AG04449 (cell line): ENCODE measurements around the gene USP13.
"Not testable (repeated sequence)": the region's sequence is repeated elsewhere in the genome, so short reads cannot be mapped to it uniquely, and the experiment has no call there.

Source experiments
- CTCF ChIA-PET: fragments of 350-600 bp; formaldehyde crosslinking; extraction: SDS; loops from one replicate; lab custom pipeline; 2021; ENCODE audit warnings: antibody characterized with exemption; lab: Yijun Ruan, JAX
- POLR2A ChIA-PET: fragments of 400-600, 350-600 bp; formaldehyde crosslinking; extraction: SDS; loops from one replicate; lab custom pipeline; 2020; ENCODE audit warnings: antibody characterized with exemption, inconsistent platforms; lab: Yijun Ruan, JAX
- DNase-seq: peaks from one replicate; pipeline ENCODE4 v3.0.0-alpha.2; 2010; ENCODE audit warnings: low read depth, low spot score
- H3K4me3 ChIP-seq: 2 replicates; pipeline ENCODE4 v1.5.1; 2011; ENCODE audit warnings: low read depth, mild to moderate bottlenecking, control low read depth, low read length
- CTCF ChIP-seq: IDR thresholded peaks from one replicate; pipeline ENCODE4 v1.5.1; 2011; ENCODE audit warnings: mild to moderate bottlenecking, moderate library complexity, low read length, control low read depth, inconsistent platforms; ENCODE audit not compliant: insufficient read depth; ENCODE audit errors: missing control alignments

The USP13 gene

GRCh38 chr3:179630753-179631451, 21.9 kb upstream of the USP13 start:
- ChIA-PET CTCF (interaction anchor here (0.6 kb wide), 1 partner anchor 19 kb away, joined by 3 read pairs; no protein-coding TSS in a partner anchor), POLR2A (no interaction called here)
- no peak for TF ChIP-seq CTCF
- no peak for DNase-seq
- no peak overlapping the region for H3K4me3 ChIP-seq

- no peak for TF ChIP-seq CTCF
- CTCF ChIA-PET, result no interaction called here
- no peak for DNase-seq
- H3K4me3 ChIP-seq, result no peak overlapping the region
- POLR2A ChIA-PET, result no interaction called here
These were observed 12.4 kb upstream of the USP13 start for GRCh38 chr3:179640469-179640868.

DNA sequence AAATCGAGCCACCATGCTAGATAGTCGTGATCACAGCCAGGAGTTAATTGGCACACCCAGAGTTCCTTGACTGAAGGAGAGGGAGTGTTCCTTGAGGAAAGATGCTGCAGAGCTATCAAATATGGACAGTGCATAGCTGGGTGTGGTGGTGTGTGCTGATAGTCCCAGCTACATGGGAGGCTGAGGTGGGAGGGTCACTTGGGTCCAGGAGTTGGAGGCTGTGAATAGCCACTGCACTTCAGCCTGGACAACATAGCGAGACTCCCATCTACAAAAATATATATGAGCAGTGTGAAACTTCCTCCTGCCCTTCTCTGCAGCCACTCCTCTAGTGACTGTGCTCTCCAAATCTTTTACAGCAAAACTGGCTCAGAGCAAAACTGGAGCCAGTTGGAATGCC, 10.0 kb upstream of the USP13 start:
- no peak overlapping the region for H3K4me3 ChIP-seq
- no peak for DNase-seq
- ChIA-PET POLR2A (no interaction called here), CTCF (no interaction called here)
- TF ChIP-seq CTCF, result no peak

DNA sequence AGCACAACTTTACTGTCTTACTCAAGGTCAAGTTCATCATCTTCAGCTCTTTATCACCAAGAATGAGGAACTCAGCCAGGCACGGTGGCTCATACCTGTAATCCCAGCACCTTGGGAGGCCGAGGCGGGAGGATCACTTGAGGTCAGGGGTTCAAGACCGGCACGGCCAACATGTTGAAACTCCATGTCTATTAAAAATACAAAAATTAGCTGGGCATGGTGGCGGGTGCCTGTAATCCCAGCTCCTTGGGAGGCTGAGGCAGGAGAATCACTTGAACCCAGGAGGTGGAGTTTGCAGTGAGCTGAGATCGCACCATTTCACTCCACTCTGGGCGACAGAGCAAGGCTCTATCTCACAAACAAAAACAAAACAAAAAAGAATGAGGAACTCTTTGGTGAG, 9.0 kb upstream of the USP13 start:
- H3K4me3 ChIP-seq, DNase-seq, POLR2A ChIA-PET: not testable (repeated sequence)
- CTCF ChIA-PET, result interaction anchor here (1.1 to 1.7 kb wide), 2 partner anchors 9 to 12 kb away, joined by 3 to 7 read pairs; partner anchors contain the start of gene USP13

- POLR2A ChIA-PET, result no interaction called here
- CTCF ChIA-PET, result no interaction called here
- H3K4me3 ChIP-seq, result no peak overlapping the region
- no peak for TF ChIP-seq CTCF
- no peak for DNase-seq
These were observed 6.7 kb upstream of the USP13 start for GRCh38 chr3:179646177-179646576.

DNA sequence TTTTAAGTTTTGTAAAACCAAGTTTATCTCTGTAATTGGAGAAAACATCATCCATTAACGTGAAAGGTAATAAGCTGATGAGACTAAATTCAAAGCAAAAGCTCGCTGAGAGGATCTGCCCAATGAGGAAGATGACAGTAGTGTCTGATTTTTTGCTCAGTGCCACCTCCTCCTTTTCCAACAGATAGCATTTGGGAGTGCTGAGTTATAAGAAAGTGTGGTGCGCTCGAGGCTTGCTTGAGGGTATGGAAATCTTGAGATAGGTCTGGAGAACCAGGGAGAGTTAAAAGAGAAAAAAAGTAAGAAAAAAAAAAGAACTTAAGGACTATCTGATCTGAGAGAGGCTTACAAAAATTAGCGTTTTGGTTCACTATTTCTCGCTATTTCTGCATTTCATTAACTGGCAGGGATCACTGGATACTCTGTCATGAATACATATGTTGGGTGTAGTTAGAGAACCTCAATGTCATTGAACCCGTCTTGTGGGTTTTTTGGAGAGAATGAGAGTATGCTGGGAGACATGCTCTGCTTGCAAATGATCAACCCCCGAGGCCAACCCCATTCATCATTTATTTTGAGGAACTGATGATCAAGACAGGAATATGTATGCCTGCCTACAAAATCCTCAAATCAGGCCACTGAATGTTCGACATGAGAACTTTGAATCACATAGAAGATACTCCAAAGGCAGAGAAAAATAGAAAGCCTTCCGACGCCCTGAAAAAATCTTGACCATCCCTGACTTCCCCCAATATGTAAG, 973 bp upstream of the USP13 start:
- ChIA-PET CTCF (interaction anchor here (1.0 to 2.2 kb wide), 5 partner anchors 8 to 278 kb away, joined by 3 to 7 read pairs (median 3); no protein-coding TSS in a partner anchor), POLR2A (no interaction called here)
- DNase-seq, result no peak
- peak overlapping the region; percentile 86 for H3K4me3 ChIP-seq
- no peak for TF ChIP-seq CTCF
